HepG2 (cell line): ENCODE data around the gene SOX12. TPM values are rescaled to one million over a fixed set of nuclear protein-coding genes. Genes with fewer than 3 reads are reported as not detected.

Experiments
- BRCA1 ChIP-seq: sonication (generic); formaldehyde crosslinking; IDR thresholded peaks from 2 replicates; pipeline ENCODE4 v1.4.0; 2020; ENCODE audit warnings: missing genetic modification reagents
- CREB1 ChIP-seq, 2 experiments: fragments of 450-650 bp in 1 of 2; IDR thresholded peaks; 2 replicates each; pipeline ENCODE4 v1.6.1; 2016 to 2017; ENCODE audit warnings: control low read depth in 1 of 2, mild to moderate bottlenecking in 1 of 2, missing compliant biosample characterization in 1 of 2, missing genetic modification characterization in 1 of 2
- DMAP1 ChIP-seq: IDR thresholded peaks from 2 replicates; pipeline ENCODE4 v1.6.1; 2016
- ETV5 ChIP-seq: IDR thresholded peaks from 2 replicates; pipeline ENCODE4 v1.6.1; 2018; ENCODE audit warnings: missing biosample characterization, missing genetic modification reagents, inconsistent platforms, borderline replicate concordance
- HOMEZ ChIP-seq: IDR thresholded peaks from 2 replicates; pipeline ENCODE4 v1.6.1; 2016; ENCODE audit warnings: low read depth
- KDM3A ChIP-seq: IDR thresholded peaks from 2 replicates; pipeline ENCODE4 v1.6.1; 2018; ENCODE audit warnings: low read depth, missing compliant biosample characterization
- MLXIP ChIP-seq: sonication (generic); formaldehyde crosslinking; IDR thresholded peaks from 2 replicates; pipeline ENCODE4 v1.9.0; 2021; ENCODE audit warnings: missing genetic modification reagents, borderline replicate concordance
- PTBP1 ChIP-seq: fragments of 200-400 bp; formaldehyde crosslinking; IDR thresholded peaks from 2 replicates; pipeline ENCODE4 v1.6.1; 2018; ENCODE audit warnings: low read length, low read depth; ENCODE audit not compliant: poor library complexity, severe bottlenecking
- ZNF460 ChIP-seq: sonication (generic); formaldehyde crosslinking; IDR thresholded peaks from 2 replicates; pipeline ENCODE4 v1.5.1; 2020; ENCODE audit warnings: missing genetic modification reagents, mild to moderate bottlenecking, borderline replicate concordance
- ZNF691 ChIP-seq: sonication (generic); formaldehyde crosslinking; IDR thresholded peaks from 2 replicates; pipeline ENCODE4 v1.4.0; 2020; ENCODE audit warnings: missing genetic modification reagents, low read depth, mild to moderate bottlenecking, borderline replicate concordance
- ZNF773 ChIP-seq: sonication (generic); formaldehyde crosslinking; IDR thresholded peaks from 2 replicates; pipeline ENCODE4 v1.4.0; 2020; ENCODE audit warnings: missing genetic modification reagents, borderline replicate concordance
- ZUFSP ChIP-seq: sonication (generic); formaldehyde crosslinking; IDR thresholded peaks from 2 replicates; pipeline ENCODE4 v1.9.0; 2021; ENCODE audit warnings: missing genetic modification reagents, mild to moderate bottlenecking, borderline replicate concordance
- polyA plus RNA-seq, 8 experiments: library from polyadenylated mRNA; depleted of rRNA in 3 of 8; stranded (reverse) in 7 of 8; unstranded in 1 of 8; fragments of >200 nt; fragmentation: Illumina TruSeq in 4 of 8; extraction: Trizol in 4 of 8; gene quantifications; 2 replicates each; pipeline versions ENCODE4 v1.2.1 to v1.2.3, GENCODE V29; 2011 to 2016; ENCODE audit warnings: low read depth in 4 of 8, missing spikeins in 1 of 8, mixed read lengths in 1 of 8; ENCODE audit not compliant: insufficient read depth in 1 of 8
- total RNA-seq, 5 experiments: library from RNA; depleted of rRNA; stranded (reverse); fragments of >200 nt; fragmentation: Illumina TruSeq; extraction: Trizol; gene quantifications; 2 replicates each; pipeline ENCODE4 v1.2.3, GENCODE V29; 2016; ENCODE audit warnings: low read depth in 1 of 5
- TF ChIP-seq, protein P1 (sequence below): sonication (generic); formaldehyde crosslinking; IDR thresholded peaks from 2 replicates; pipeline ENCODE4 v1.8.0; 2022; ENCODE audit warnings: low read depth, missing genetic modification reagents
- TF ChIP-seq, protein P2 (sequence below): sonication (generic); formaldehyde crosslinking; IDR thresholded peaks from 2 replicates; pipeline ENCODE4 v1.5.1; 2020; ENCODE audit warnings: missing genetic modification reagents, mild to moderate bottlenecking, borderline replicate concordance
- TF ChIP-seq, protein P3 (sequence below): sonication (generic); formaldehyde crosslinking; IDR thresholded peaks from 2 replicates; pipeline ENCODE4; 2020; ENCODE audit warnings: missing genetic modification reagents, mild to moderate bottlenecking, borderline replicate concordance

Gene SOX12
- total and polyA plus RNA-seq, 2 of the 13 experiments (the other 11 are each of a cell fraction or from before 2014, with no cell fraction given): 10.0 to 18.7 TPM

- TF ChIP-seq MLXIP (CRISPR knock-in tag) (no peak), CREB1 (IDR thresholded peaks at IDR 0.05) (no peak), CREB1 (CRISPR knock-in tag; IDR thresholded peaks at IDR 0.05) (no peak), ETV5 (CRISPR knock-in tag) (no peak), ZNF460 (CRISPR knock-in tag) (no peak), ZUFSP (CRISPR knock-in tag) (no peak), ZNF691 (CRISPR knock-in tag) (0 out of 2 replicates have a peak, but pooled peaks have one; percentile 61), DMAP1 (CRISPR knock-in tag) (peak; percentile 35), KDM3A (CRISPR knock-in tag) (no peak), HOMEZ (CRISPR knock-in tag) (no peak), PTBP1 (no peak), ZNF773 (CRISPR knock-in tag) (0 out of 2 replicates have a peak, but pooled peaks have one; percentile 40), BRCA1 (CRISPR knock-in tag) (no peak)
- TF ChIP-seq, protein P1, sequence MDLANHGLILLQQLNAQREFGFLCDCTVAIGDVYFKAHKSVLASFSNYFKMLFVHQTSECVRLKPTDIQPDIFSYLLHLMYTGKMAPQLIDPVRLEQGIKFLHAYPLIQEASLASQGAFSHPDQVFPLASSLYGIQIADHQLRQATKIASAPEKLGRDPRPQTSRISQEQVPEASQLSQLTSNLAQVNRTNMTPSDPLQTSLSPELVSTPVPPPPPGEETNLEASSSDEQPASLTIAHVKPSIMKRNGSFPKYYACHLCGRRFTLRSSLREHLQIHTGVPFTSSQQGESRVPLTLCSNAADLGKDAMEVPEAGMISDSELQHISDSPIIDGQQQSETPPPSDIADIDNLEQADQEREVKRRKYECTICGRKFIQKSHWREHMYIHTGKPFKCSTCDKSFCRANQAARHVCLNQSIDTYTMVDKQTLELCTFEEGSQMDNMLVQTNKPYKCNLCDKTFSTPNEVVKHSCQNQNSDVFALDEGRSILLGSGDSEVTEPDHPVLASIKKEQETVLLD (CRISPR knock-in tag): no peak; the same call in 1 of the 2 replicates
- TF ChIP-seq, protein P2, sequence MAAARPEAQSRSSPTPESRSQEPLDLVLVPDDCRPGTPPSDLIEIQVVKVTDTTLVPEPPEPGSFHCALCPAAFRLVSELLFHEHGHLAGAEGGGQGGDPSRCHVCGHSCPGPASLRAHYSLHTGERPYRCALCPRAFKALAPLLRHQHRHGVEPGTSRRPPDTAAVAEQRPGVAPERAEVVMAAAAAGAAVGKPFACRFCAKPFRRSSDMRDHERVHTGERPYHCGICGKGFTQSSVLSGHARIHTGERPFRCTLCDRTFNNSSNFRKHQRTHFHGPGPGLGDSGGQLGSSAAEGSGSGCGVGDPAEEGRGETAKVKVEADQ: peak; percentile 36; the same call in 1 of the 2 replicates
- TF ChIP-seq, protein P3, sequence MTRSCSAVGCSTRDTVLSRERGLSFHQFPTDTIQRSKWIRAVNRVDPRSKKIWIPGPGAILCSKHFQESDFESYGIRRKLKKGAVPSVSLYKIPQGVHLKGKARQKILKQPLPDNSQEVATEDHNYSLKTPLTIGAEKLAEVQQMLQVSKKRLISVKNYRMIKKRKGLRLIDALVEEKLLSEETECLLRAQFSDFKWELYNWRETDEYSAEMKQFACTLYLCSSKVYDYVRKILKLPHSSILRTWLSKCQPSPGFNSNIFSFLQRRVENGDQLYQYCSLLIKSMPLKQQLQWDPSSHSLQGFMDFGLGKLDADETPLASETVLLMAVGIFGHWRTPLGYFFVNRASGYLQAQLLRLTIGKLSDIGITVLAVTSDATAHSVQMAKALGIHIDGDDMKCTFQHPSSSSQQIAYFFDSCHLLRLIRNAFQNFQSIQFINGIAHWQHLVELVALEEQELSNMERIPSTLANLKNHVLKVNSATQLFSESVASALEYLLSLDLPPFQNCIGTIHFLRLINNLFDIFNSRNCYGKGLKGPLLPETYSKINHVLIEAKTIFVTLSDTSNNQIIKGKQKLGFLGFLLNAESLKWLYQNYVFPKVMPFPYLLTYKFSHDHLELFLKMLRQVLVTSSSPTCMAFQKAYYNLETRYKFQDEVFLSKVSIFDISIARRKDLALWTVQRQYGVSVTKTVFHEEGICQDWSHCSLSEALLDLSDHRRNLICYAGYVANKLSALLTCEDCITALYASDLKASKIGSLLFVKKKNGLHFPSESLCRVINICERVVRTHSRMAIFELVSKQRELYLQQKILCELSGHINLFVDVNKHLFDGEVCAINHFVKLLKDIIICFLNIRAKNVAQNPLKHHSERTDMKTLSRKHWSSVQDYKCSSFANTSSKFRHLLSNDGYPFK (CRISPR knock-in tag): no peak
These were observed 21.4 kb downstream of the SOX12 start, which contains the start of gene NRSN2 (continued) for GRCh38 chr20:346640-347316.
